HepG2 (cell line): ENCODE data around the gene SRP9. TPM values are rescaled to one million over a fixed set of nuclear protein-coding genes. Genes with fewer than 3 reads are reported as not detected.

Experiments
- ATAC-seq: fragments of 200-7000 bp; cut with Tn5 transposase; 3 replicates; pipeline ENCODE4 v1.9.1; 2020; ENCODE audit warnings: mild to moderate bottlenecking, moderate library complexity
- BruUV-seq: library from RNA; stranded (reverse); fragments of 400-500 nt; replicated peaks from 2 replicates; lab custom pipeline; 2021; lab: Mats Ljungman, UMichigan
- CTCF ChIA-PET: fragments of 300-600 bp; formaldehyde crosslinking; extraction: SDS; loops from one replicate; lab custom pipeline; 2021; ENCODE audit warnings: low total read pairs, inconsistent platforms, low intra/inter-chr PET ratio; lab: Yijun Ruan, JAX
- POLR2A ChIA-PET: fragments of 350-600 bp; sonication (Branson Sonifier 250); formaldehyde crosslinking; loops from one replicate; lab custom pipeline; 2020; ENCODE audit warnings: antibody characterized with exemption, inconsistent platforms; lab: Yijun Ruan, JAX
- DNase-seq: peaks from one replicate; pipeline ENCODE4 v3.0.0-alpha.2; 2015; ENCODE audit warnings: low spot score
- FAIRE-seq: peaks from 3 replicates; lab custom pipeline; 2011; peaks lifted over from hg19 to GRCh38; lab: Jason Lieb, UNC
- H2AFZ ChIP-seq: one replicate; pipeline ENCODE4 v1.6.1; 2011; ENCODE audit warnings: low read length, inconsistent platforms
- H3K27ac ChIP-seq: fragments of 300-600 bp; 3 replicates; pipeline ENCODE4 v1.8.0; 2011; ENCODE audit warnings: mixed run types, mild to moderate bottlenecking, mixed read lengths, low read length, inconsistent platforms; ENCODE audit not compliant: insufficient read depth; ENCODE audit errors: extremely low read length
- H3K27me3 ChIP-seq, 2 experiments: fragments of 200-600 bp in 1 of 2; 2 replicates in 1 of 2; 3 replicates in 1 of 2; pipeline versions ENCODE4 v1.6.0 to v1.8.0; 2011; ENCODE audit warnings: low read length in 2 of 2, mild to moderate bottlenecking in 2 of 2, moderate library complexity in 2 of 2, inconsistent platforms in 1 of 2; ENCODE audit not compliant: insufficient read depth in 2 of 2, control insufficient read depth in 1 of 2
- H3K36me3 ChIP-seq, 2 experiments: fragments of 200-600 bp in 1 of 2; replicated peaks in 1 of 2; 2 replicates in 1 of 2; 3 replicates in 1 of 2; pipeline versions ENCODE4 v1.5.1 to v1.8.0; 2011; ENCODE audit warnings: low read length in 2 of 2, inconsistent platforms in 1 of 2; ENCODE audit not compliant: insufficient read depth in 2 of 2, control insufficient read depth in 1 of 2
- H3K4me1 ChIP-seq: 2 replicates; pipeline ENCODE4 v1.5.1; 2012; ENCODE audit warnings: low read length, inconsistent platforms; ENCODE audit not compliant: insufficient read depth
- H3K4me2 ChIP-seq: 2 replicates; pipeline ENCODE4 v1.6.0; 2011; ENCODE audit warnings: low read depth, low read length, inconsistent platforms
- H3K4me3 ChIP-seq, 3 experiments: fragments of 200-600 bp in 1 of 3; sonication (generic), shearing (Covaris generic) in 1 of 3; replicated peaks in 1 of 3; 2 replicates each; pipeline ENCODE4 v1.5.1; 2011 to 2016; ENCODE audit warnings: low read length in 3 of 3, inconsistent platforms in 2 of 3, low read depth in 2 of 3, mild to moderate bottlenecking in 2 of 3, control low read depth in 1 of 3, mixed read lengths in 1 of 3; ENCODE audit not compliant: insufficient read depth in 1 of 3
- H3K79me2 ChIP-seq: one replicate; pipeline ENCODE4 v1.6.1; 2011; ENCODE audit warnings: low read length, inconsistent platforms; ENCODE audit not compliant: insufficient read depth
- H3K9ac ChIP-seq: 2 replicates; pipeline ENCODE4 v1.6.0; 2011; ENCODE audit warnings: mild to moderate bottlenecking, low read depth, low read length, inconsistent platforms; ENCODE audit not compliant: insufficient read depth
- H3K9me3 ChIP-seq: 2 replicates; pipeline ENCODE4 v1.5.1; 2012; ENCODE audit warnings: mild to moderate bottlenecking, low read length
- H4K20me1 ChIP-seq: 2 replicates; pipeline ENCODE4 v1.6.0; 2011; ENCODE audit warnings: inconsistent platforms, mild to moderate bottlenecking, low read length, moderate library complexity; ENCODE audit not compliant: insufficient read depth
- ASH2L ChIP-seq: fragments of 300-600, 200-600 bp; sonication (generic); IDR thresholded peaks from 2 replicates; pipeline ENCODE4 v1.7.0; 2017; ENCODE audit warnings: low read depth, mild to moderate bottlenecking, moderate library complexity, mixed read lengths, low read length; ENCODE audit not compliant: insufficient read length
- CEBPG ChIP-seq: IDR thresholded peaks from 2 replicates; pipeline ENCODE4 v1.6.1; 2016
- FOSL2 ChIP-seq: sonication (generic); formaldehyde crosslinking; IDR thresholded peaks from 2 replicates; pipeline ENCODE4 v1.4.0; 2020; ENCODE audit warnings: missing genetic modification reagents
- MBD4 ChIP-seq: IDR thresholded peaks from 2 replicates; pipeline ENCODE4 v1.6.1; 2012; ENCODE audit warnings: low read length, inconsistent platforms, borderline replicate concordance
- SMARCE1 ChIP-seq: fragments of 450-650 bp; IDR thresholded peaks from 2 replicates; pipeline ENCODE4 v1.6.1; 2017; ENCODE audit warnings: borderline replicate concordance
- ZNF446 ChIP-seq: sonication (generic); formaldehyde crosslinking; IDR thresholded peaks from 2 replicates; pipeline ENCODE4 v1.5.0; 2020; ENCODE audit warnings: mild to moderate bottlenecking, missing genetic modification reagents
- ZNF564 ChIP-seq: sonication (generic); formaldehyde crosslinking; IDR thresholded peaks from 2 replicates; pipeline ENCODE4 v1.8.1; 2023; ENCODE audit warnings: mild to moderate bottlenecking, missing genetic modification reagents
- ZNF720 ChIP-seq: sonication (generic); formaldehyde crosslinking; IDR thresholded peaks from 2 replicates; pipeline ENCODE4 v1.4.0; 2020; ENCODE audit warnings: missing genetic modification reagents
- ZSCAN9 ChIP-seq: IDR thresholded peaks from 2 replicates; pipeline ENCODE4 v1.6.1; 2016; ENCODE audit warnings: borderline replicate concordance
- WGBS: methylation state at CpG from one replicate; pipeline ENCODE4 v1.1.6; 2017; ENCODE audit warnings: low lambda C conversion rate; 5-methylcytosine and 5-hydroxymethylcytosine counted together
- in situ Hi-C: cut with HindIII; loops from 2 replicates; pipeline ENCODE4 v1.10.0; 2017; ENCODE audit warnings: low pct_unique_long_range_greater_than_20kb; ENCODE audit not compliant: extremely low pct_ligation_motif_present
- intact Hi-C: fragments of 100-400 bp; cut with micrococcal nuclease; formaldehyde crosslinking; loops from one replicate; pipeline ENCODE4 v1.10.0; 2022; ENCODE audit not compliant: unreplicated experiment
- polyA plus RNA-seq, 8 experiments: library from polyadenylated mRNA; depleted of rRNA in 3 of 8; stranded (reverse) in 7 of 8; unstranded in 1 of 8; fragments of >200 nt; fragmentation: Illumina TruSeq in 4 of 8; extraction: Trizol in 4 of 8; gene quantifications; 2 replicates each; pipeline versions ENCODE4 v1.2.1 to v1.2.3, GENCODE V29; 2011 to 2016; ENCODE audit warnings: low read depth in 4 of 8, missing spikeins in 1 of 8, mixed read lengths in 1 of 8; ENCODE audit not compliant: insufficient read depth in 1 of 8
- total RNA-seq, 5 experiments: library from RNA; depleted of rRNA; stranded (reverse); fragments of >200 nt; fragmentation: Illumina TruSeq; extraction: Trizol; gene quantifications; 2 replicates each; pipeline ENCODE4 v1.2.3, GENCODE V29; 2016; ENCODE audit warnings: low read depth in 1 of 5
- TF ChIP-seq, protein P1 (sequence below): sonication (generic); formaldehyde crosslinking; IDR thresholded peaks from 2 replicates; pipeline ENCODE4 v1.4.0; 2020; ENCODE audit warnings: missing genetic modification reagents

The SRP9 gene
- total and polyA plus RNA-seq, 2 of the 13 experiments (the other 11 are each of a cell fraction or from before 2014, with no cell fraction given): 251 to 307 TPM

DNA sequence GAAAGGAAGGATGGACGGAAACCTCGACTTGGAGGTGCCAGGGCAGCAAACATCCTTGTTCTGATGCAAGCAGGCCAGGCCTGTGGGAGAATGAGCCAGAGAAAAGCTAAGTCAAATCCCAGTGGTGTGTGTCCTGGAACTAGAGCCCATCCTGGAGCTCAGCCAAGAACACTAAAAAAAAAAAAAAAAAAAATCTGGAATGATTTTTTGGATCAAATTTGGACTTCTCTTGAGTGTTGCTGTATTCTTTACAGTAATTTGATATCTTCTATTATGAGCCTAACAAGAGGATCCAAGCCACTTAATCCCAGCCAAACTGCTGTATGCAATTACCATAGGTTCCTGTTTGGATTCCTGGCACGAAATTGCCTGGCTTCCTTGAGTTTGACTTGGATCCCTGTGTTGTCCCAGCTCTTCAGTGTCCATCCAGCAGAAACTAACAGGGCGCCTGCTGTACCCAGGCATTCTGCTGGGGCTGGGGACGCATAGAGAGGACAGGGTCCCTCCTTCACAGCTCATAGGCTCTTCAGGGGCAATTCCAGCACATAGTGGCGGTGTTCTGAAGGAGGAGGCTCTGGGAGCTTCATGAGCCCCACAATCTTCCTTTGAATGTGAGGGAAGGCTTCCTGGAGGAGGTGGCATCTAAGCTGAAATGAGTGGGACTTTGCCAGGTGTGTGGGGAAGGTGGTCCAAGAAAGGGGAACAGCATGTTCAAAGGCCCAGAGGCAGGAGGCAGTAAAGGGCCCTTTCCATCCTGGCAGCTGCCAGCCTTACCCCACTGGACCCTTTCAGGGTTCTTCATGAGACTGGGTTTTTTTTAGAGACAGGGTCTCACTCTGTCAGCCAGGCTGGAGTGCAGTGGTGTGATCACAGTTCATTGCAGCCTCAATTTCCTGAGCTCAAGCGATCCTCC lies 57.0 kb downstream of the SRP9 start:
- H3K27ac ChIP-seq: no peak overlapping the region
- no peak for ATAC-seq
- no peak for TF ChIP-seq ZNF446
- TF ChIP-seq CEBPG (CRISPR knock-in tag): no peak
- TF ChIP-seq, protein P1, sequence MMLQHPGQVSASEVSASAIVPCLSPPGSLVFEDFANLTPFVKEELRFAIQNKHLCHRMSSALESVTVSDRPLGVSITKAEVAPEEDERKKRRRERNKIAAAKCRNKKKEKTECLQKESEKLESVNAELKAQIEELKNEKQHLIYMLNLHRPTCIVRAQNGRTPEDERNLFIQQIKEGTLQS (CRISPR knock-in tag): no peak
- TF ChIP-seq ASH2L: no peak
- no peak for TF ChIP-seq ZSCAN9 (CRISPR knock-in tag)
- no peak for TF ChIP-seq SMARCE1
- TF ChIP-seq MBD4: no peak
- no peak for TF ChIP-seq ZNF720 (CRISPR knock-in tag)
- TF ChIP-seq ZNF564 (CRISPR knock-in tag): no peak
- no peak for TF ChIP-seq FOSL2 (CRISPR knock-in tag)
- H3K27me3 ChIP-seq: no peaks in the 10 kb centered on the region
- no peak for FAIRE-seq
- no peak overlapping the region for H3K4me3 ChIP-seq
- H3K9ac ChIP-seq: no peak overlapping the region
- H3K36me3 ChIP-seq: peaks cover 13 to 58% of the 10 kb centered on the region in 2 experiments
- BruUV-seq: no TSS peak
- intact Hi-C loops (no loop called here), in situ Hi-C loops (no loop called here)
- no peak for DNase-seq
- H4K20me1 ChIP-seq: no peaks in the 10 kb centered on the region
- H3K4me2 ChIP-seq: no peak overlapping the region
- H2AFZ ChIP-seq: no peak overlapping the region
- H3K9me3 ChIP-seq: no peaks in the 10 kb centered on the region
- ChIA-PET CTCF (no interaction called here), POLR2A (interaction anchor here (0.6 kb wide), 1 partner anchor 135 kb away, joined by 3 read pairs; no protein-coding TSS in a partner anchor)
- H3K4me1 ChIP-seq: no peaks in the 10 kb centered on the region
- H3K79me2 ChIP-seq: no peaks in the 10 kb centered on the region
- 95% methylated on average over 5 of the region's 7 CpGs for WGBS
